NCI-H1417 treated with DMSO at 0.1 percent for 48 hours (cell line): ENCODE measurements around the gene SLC4A11.
"Not testable (repeated sequence)": the region's sequence is repeated elsewhere in the genome, so short reads cannot be mapped to it uniquely, and the experiment has no call there.

ENCODE experiments used
- DNase-seq: peaks from one replicate; lab custom pipeline; 2025; lab: John Stamatoyannopoulos, UW

The SLC4A11 gene

DNA sequence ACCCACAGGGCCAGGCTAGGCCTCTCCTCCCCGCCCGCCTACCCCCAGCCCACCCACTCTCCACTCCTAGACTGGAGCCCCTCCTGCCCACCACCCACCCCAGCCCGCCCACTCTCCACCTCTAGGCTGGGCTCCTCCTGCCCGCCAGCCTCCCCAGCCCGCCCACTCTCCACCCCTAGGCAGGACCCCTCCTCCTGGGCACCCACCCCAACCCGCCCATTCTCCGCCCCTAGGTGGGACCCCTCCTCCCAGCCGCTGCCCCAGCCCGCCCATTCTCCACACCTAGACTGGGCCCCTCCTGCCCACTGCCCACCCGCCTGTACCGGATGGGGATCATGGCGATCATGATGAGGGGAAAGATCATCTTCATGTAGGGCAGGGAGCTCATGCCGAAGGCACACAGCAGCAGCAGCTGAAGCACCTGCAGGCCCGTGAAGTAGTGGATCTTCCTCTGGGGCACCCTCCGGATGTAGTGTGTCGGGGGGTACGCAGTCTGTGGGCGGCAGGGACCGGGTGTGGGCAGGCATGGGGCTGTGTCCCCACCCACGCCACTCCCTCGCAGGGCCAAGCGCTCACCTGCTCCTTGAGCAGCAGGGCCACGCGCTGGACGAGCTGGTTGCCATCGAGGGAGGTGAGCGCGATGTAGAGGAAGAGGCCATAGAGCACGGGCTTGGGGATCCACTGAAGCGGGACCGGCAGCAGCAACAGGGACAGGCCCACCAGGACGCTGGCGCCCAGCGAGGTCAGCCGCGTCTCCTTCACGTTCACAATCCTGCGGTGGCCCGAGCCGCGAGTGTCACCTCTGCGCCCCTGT, 10.8 kb downstream of the SLC4A11 start:
- no peak for DNase-seq

DNA sequence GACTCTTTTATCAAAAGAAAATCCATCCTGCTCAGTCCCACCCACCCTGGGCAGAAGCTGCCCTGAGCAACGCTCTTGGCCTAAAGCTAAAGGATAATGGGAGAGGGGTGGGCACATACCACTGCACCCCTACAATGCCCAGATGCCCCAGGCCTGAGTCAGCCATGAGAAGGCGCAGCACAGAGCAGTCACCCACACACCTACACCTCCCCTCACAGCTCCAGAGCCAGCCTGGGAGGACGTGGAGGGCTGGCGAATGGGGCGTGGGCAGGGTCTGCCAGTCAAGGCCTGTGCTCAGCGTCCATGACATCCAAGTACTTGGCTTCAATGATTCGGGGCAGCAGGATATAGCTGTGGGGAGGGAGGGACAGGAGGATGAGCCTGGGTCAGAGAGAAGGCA, 11.5 kb downstream of the SLC4A11 start:
- DNase-seq = no peak

DNA sequence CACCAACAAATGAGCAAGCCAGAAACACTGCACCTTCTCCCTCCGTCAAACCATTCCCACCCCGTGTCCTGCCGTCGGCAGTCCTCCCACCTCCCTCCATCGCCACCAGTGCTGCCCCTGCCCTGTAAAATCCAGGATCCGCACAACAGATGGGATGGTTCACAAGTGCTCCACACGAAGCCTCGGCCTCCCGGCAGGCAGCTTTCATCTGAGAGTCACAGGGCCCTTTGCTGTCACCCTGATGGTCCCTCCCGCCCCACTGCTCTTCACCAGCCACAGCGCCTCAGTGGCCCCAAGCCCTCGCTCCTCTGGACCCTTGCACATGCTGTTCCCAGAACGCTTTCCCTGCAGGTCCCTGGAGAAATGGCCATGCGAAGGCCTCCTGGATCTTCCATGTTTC, 12.1 kb downstream of the SLC4A11 start:
- DNase-seq = no peak

DNA sequence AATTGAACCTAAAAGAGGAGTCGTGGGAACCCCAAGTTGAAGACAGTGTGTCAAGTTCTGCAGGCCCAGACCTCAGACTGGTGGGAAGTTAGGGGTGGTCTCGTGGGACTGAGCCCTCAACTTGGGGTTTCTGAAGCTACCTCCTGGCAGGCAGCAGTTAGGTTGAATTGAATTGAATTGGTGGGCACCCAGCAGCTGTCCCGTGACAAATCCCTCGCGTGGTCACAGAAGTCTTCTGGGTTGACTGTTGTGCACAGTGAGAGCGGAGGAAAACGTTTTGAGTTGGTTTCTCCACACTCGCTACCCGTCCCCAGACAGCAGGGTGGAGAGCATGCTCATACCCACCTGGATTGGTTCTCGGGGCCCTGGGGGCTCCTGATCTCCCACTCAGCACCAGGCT, 12.9 kb downstream of the SLC4A11 start:
- no peak for DNase-seq

DNA sequence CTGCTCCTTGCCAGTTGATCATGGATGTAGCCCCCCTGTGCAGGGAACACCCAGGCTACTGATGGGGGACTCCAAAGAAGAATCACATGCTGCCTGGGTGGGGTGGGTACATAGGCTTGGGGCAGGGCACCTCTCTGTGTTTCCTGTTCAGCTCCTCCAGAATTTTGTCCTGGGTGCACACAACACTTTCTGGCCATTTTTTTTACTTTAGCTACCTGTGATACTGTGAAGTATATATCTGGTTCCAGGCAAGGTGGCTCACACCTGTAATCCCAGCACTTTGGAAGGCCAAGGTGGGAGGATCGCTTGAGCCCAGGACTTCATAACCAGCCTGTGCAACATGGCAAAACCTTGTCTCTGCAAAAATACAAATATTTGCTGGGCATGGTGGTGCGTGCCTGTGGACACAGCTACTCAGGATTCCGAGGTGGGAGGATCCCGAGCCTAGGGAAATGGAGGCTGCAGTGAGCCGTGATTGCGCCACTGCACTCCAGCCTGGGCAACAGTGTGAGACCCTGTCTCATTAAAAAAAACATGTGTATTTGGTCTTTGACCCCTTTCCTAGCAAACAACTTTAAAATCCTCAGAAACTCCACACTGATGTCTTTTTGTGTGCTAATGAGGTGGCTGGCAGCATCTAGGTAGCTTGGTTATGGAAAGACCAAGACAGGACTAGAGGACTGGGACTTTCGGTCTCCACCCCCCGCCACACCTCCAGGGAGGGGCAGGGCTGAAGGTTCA, 14.1 kb downstream of the SLC4A11 start:
- DNase-seq = no peak

DNA sequence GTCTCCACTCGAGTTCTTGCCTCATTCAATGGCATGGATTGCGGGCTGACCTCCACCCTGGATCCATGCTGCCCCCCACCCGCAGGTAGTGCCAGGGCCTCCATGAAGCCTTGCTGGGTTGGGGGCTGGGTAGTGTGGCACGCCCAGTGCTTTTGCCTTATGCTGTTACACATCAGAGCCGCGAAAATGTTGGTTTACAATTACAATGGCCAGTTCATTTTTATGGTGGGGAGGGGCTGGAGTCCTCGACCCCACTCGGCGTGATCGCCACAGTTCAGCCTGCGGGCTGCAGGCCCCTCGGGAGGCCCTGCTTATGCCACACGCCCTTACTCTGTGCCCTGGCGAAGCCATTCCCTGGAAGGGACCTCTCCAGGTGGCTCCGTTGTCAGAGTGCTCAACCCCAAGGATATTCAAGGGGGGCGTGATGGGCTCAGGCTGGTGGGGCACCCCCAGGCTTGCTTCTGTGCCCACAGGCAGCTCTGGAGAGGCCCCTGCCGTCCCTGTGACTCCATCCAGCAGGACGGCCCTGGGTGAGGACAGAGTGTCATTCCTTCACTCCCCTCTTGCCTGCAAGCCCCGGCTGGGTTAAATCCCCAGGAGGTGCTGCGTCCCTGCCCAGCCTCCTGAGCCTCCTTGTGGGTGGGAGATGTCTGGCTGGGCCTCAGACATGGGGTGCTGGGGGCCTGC, 14.9 kb downstream of the SLC4A11 start:
- DNase-seq = no peak

DNA sequence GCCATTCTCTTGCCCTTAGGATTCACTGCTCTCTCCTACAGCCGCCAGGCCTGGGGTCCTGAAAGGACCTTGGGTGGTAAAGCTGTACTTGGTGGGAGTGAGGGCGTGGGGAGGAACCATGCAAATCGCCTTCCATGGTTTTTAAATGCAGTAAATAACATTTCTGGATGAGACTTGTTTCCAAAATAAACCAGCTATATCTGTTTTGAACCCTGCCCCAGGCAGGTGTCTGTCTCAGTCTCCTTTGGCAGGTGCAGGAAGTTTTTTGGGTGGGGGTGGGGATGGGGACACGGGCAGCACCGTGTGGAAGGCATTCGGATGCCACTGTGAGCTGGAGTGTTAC, 15.4 kb downstream of the SLC4A11 start:
- DNase-seq = no peak

DNA sequence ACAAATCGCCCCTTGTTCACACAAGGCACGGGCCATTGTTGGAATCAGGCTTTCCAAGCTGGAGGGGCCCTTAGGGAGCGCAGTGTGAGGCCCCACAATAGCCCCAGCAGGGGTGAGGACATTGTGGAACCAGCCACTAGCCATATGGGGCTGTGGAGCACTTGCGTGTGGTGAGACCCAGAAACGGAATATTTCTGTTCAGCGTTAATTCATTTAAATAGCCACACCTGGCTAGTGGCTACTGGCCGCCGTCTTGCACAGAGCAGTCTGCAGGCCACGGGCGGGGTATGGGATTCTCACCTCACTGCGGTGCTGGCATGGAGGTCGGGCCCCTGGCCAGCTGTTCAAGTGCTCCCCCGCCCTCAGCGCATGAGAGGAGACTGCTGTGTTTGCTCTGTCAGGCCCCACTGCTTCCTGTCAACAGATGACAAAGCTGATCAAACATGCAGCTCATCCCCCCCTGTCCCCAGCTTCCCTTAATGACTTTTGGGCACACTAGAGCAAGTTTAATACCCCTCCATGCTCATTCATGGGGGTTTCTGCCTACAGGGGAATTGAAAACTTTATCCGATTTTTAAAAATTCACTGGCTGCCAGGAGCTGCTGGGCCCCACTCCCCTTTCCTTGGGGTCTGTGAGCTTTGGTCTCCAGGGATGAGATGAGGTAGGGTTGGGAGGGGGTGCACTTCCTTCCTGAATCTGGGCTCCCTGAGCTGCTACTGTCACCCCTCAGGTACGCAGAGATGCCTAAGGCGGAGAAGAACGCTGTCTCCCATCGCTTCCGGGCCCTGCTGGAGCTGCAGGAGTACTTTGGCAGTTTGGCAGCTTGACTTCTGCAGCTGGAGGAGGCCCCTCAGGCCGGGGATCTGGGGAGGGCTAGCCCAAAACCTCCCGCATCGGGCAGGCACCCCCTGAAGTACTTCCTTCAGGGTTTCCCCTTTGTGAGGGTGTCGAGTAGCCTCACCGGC, 16.1 kb downstream of the SLC4A11 start:
- peak; percentile 94 for DNase-seq

DNA sequence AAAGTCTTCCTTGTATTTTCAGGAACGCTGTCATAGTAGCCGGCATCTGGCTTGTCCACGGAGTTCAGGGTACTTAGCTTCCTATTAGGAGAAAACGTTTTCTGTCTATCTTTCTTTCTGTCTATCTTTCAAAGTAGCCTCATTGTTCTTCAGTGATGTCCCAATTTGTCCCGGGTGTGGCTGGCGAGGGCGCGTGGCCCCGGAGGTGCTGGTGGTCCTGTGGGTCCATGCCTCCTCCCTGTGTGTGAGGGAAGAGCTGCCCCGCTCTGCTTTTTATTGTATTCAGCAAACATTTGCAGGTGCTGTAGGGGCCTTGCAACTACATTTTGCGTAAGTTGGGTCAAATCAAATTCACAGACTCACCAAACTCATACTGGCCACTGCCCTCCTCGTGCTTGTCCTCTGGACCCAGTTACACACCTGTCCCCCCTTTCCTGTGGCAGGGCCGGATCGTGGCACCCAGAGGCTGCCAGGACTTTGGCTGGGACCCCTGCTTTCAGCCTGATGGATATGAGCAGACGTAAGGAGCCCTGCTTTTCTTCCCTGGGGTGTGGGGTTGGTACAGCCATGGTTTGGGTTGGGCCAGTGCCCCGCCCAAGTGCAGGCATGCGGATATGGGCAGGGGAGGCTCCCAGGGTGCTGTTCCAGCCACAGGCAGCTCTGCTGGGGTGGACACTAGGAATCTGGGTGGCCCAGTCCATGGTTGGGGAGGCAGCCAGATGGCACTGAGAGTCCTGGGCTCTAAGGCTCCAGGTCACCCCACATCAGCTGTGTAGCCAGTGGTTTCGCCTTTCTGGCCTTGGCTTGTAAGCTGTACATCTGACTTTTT, 17.4 kb downstream of the SLC4A11 start:
- DNase-seq = no peak

DNA sequence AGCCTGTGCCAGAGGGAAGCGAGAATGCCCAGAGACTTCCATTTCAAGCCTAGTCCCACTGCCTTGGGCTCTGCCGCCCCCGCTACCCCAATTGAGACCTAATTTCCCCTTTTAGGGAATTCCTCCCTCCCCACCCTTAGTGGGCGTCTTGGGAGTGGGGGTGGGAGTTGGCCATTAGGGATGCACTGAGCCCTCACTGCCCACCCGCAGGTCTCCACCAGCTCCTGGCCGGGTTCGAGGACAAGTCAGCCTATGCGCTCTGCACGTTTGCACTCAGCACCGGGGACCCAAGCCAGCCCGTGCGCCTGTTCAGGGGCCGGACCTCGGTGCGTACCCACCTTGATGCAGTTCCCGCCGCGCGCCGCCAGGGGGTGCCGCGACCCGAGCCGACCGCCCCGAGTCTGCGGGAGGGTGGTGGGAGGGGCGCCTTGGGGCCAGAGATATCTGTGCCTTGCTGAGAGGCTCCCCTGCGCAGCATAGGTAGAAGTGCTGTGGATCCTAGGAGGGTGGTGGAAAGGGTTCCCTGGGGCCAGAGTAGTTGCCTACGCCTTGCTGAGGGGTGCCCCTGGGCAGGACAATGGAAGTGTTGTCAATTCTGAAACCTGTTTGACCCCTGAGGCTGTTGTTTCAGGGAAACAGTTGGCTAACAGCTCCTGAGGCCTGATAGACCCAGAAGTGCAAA, 20.5 kb downstream of the SLC4A11 start:
- no peak for DNase-seq

DNA sequence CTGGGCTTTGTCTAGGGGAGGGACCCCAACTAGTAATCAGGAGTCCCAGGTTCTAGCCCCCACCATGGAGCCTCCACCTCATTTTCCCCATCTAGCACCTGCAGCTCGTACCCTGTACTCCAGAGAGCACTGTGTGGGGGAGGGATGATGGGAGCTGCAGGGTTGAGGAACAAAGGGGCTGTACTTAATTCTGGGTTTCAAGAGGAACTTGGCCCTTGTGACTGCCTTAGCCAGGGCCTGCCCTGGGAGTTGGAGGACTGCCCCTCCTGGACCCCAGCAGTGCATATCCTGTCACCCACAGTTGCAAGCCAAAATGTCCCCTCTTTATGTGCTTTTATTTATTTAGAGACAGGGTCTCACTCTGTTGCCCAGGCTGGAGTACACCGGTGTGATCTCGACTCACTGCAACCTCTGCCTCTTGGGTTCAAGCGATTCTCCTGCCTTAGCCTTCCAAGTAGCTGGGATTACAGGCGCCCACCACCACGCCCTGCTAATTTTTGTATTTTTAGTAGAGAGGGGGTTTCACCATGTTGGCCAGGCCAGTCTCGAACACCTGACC, 23.6 kb downstream of the SLC4A11 start:
- not testable (repeated sequence) for DNase-seq

DNA sequence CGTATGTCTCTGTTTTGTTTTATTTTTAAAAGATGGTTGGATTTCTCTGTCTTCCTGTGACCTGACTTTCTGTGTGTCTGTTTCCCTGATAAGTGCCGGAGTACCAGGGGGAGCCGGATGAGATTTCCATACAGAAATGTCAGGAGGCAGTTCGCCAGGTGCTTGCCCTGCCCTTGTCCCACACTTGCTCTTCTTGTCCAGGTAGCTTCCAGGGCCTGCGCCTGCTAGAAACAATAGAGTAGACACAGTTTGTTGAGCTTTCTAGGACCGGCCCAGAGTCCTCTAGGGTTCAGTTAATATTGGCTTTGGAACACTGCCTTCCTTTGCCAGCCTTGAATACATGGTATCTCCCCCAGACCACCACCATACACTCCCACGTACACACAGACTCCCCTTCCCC, 25.8 kb downstream of the SLC4A11 start:
- no peak for DNase-seq

DNA sequence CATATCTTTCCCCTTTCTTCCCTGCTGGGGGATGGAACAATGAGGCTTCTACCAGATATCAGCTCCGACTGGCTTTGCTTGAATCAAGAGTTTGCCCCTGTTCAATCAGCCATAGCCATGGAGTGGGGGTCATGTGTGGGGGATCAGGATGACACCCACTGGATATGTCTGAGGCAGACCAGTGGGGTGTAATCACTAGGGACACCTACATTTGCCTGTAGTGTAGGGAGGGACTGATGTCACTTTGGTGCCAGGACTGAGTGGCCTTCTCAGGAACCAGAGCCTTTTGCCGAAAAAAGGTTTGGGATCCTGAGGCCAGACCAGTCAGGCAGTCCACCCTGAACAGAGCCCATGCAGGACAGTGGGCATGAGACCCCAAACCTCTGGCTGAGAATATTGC, 28.6 kb downstream of the SLC4A11 start:
- no peak for DNase-seq

DNA sequence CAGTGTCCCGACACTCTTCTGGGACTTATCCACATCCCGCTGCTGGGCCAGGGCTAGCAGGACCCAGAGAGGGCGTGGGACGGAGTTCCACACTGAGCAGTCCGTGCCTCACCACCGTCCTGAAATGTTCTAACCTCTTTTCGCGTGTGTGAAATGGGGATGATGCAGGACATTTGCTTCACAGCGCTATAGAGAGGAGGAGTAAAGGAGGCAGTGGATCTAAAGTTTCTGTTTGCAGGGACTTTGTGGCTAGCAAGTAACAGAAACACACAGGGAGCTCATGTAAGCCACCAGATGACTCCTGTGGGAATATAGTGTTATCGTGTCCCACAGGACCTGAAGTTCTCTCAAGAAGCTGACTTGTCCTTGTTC, 29.1 kb downstream of the SLC4A11 start:
- DNase-seq = no peak

DNA sequence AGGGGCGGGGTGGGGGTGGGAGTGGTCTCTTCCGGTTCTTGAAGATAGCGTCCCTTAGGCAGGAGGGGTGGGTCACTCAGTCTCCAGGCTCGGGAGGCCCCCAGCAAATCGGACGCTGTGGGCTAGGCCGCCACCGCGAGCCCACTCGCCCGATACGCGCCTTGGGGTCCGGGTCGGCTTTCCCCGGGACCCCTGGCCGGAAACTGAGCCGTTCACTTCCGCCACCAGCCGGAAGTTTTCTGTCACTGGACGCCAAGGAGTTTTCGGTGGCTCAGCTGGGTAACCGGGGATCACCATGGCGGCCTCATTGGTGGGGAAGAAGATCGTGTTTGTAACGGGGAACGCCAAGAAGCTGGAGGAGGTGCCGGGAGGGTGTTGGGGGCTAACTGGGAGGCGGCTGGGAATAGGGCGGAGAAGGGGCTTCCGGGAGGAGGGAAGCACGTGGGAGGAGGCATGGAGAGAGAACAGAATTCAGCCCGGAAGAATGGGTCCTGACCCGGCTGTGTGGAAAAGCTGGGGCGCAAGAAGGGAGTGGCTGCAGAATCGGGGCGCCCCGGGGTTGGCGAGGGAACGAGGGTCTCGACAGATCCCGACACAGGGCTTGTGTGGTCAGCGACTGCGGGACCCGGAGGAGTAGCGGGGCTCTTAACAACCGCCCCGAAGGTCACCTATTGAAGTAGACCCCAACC, 29.6 kb downstream of the SLC4A11 start, which contains the start of gene ITPA:
Gene ITPA (plus strand): TSS at position 242 of the 689 bp plus-strand sequence. CDS start 54 bp downstream, at position 296.
- DNase-seq = no peak

DNA sequence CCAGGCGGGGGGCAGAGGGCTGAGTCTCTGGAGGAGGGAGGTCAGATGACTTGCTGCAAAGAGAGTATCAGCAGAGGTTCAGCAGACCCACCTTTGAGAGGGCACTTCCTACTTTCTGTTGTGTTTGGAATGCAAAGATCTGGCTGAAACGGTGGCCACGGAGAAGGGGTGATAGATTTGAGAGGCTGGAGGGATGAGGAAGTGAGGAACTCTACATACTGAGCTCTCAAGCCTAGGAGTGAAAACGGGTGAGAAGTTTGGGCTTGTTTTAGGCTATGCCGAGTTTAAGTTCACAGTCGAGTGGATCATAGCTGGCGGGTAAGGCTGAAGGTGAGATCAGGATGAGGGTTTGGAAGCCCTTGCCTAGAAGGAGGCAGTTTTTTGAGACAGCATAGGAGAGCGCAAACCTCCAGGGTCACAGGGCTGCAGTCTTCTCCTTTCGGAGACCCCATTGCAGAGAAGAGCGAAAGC, 30.2 kb downstream of the SLC4A11 start:
- DNase-seq = no peak

DNA sequence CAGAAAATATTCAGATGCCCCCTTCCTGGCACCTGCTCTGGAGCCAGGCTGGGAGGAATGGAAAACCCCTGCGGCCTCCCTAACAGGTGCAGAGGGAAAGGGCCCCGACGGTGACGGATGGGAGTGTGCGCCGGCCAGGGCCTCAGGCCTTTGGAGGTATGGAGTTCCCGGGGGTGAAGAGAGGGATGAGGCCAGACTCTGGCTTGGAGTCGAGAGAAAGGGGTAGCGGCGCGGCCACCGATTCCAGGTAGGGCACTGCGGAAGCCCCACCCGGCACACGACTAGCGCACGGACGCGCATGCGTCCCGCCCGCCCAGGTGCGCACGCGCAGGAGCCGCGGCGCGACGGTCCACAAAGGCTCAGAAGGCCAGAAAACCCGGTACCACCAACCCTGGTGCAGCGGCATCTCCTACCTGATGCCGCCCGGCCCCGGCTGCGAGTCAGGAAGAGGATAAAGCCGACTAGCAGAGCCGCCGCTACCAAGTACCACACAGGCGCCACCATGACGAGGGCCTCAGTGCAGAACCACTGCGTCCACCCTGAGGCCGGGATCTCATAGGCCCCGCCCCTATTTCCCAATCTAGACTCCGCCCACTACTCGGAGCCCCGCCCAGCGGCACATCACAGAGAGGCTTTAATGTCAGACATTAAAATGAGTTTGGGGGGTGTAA, 34.7 kb downstream of the SLC4A11 start, which contains the start of gene DDRGK1:
Gene DDRGK1 (minus strand): TSS at position 559 of the 671 bp plus-strand sequence. CDS start 55 bp downstream, at position 504.
- DNase-seq = peak; percentile 81

DNA sequence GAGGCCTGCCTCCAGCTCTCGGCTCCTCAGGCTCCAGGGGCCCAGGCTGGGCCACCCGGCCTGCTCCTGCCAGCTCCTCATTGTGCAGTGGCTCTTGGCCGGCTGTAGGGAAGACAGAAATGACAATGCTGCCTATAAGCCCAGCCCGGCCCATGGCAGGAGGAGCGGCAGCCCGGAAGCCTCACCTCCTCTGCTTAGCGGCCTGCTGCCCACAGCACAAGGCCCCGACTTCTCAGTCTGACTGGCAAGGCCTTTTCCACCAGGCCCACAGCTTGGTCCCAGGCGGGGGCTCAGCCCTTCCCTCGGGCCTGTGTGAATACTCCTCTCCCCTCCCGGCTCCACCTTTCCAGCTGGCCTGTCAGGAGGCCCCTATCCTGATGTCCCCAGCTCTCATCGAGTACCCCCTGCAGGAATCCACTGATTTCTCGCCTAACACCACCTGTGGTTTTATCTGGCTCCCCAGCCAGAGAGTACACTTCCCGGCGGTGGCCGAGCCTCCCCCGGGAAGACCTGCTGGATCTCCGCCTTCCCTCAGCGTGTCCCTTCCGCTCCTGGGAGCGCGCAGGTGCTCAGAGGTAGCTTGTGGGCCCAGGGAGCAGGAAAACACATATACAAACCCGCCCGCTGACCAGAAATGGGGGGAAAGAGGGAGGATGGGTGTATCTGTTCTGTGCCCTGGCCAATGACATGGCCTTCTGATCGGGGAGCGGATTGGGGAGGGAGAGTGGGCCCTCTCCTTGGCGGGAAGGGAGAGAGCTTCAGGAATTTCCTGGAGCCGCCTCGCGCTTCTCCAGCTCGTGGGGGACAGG, 35.5 kb downstream of the SLC4A11 start:
- DNase-seq = peak; percentile 52
